Endothelial cell of umbilical vein (primary cell): Measurements from ENCODE around the gene RANBP6.

Experiments used
- CTCF ChIP-seq, 2 donors: IDR thresholded peaks; 1 replicate in 1 of 2; 2 replicates in 1 of 2; pipeline ENCODE4 v1.5.1; 2011; ENCODE audit warnings: low read length in 2 of 2, mild to moderate bottlenecking in 2 of 2, moderate library complexity in 2 of 2, control low read depth in 1 of 2, inconsistent platforms in 1 of 2, low read depth in 1 of 2; ENCODE audit not compliant: insufficient read depth in 1 of 2; ENCODE audit errors: extremely low read depth in 1 of 2
- EZH2 ChIP-seq: IDR thresholded peaks from 2 replicates; pipeline ENCODE4 v1.6.1; 2012; ENCODE audit warnings: borderline replicate concordance, low read depth, mild to moderate bottlenecking, moderate library complexity, low read length, inconsistent platforms; ENCODE audit not compliant: severe bottlenecking
- POLR2A ChIP-seq: IDR thresholded peaks from 2 replicates; pipeline ENCODE4 v1.6.1; 2012; ENCODE audit warnings: low read depth, mild to moderate bottlenecking, control low read depth, low read length
- POLR2AphosphoS5 ChIP-seq: IDR thresholded peaks from 2 replicates; pipeline ENCODE4 v1.6.1; 2012; ENCODE audit warnings: low read depth, mild to moderate bottlenecking, control low read depth, low read length, moderate library complexity; ENCODE audit not compliant: insufficient read depth

- TF ChIP-seq CTCF (IDR thresholded peaks at IDR 0.05; ENCODE audit: extremely low read depth in 1 of 2, insufficient read depth in 1 of 2, low read depth in 1 of 2, low read length in 2 of 2) (no peak), POLR2A (no peak), POLR2AphosphoS5 (no peak), EZH2 (no peak)
Measured at GRCh38 chr9:6007058-6007769, 8.2 kb downstream of the RANBP6 start.
